Uterus (tissue), 4 donors: ENCODE results near the gene PCNX2. TPM values are rescaled to one million over a fixed set of nuclear protein-coding genes. Genes with fewer than 3 reads are reported as not detected.
"Not testable (repeated sequence)": the region's sequence is repeated elsewhere in the genome, so short reads cannot be mapped to it uniquely, and the experiment has no call there.

ENCODE experiments used
- DNase-seq, 2 donors: peaks; one replicate each; pipeline ENCODE4 v3.0.0-alpha.2; 2019 to 2020
- H3K27ac ChIP-seq, 2 donors: fragments of 200-600 bp; sonication (generic); 1 replicate in 1 of 2; 2 replicates in 1 of 2; pipeline ENCODE4 v1.5.1; 2016 to 2018
- H3K27me3 ChIP-seq, 2 donors: fragments of 200-600 bp; sonication (generic); one replicate each; pipeline ENCODE4 v1.5.1; 2018 to 2019; ENCODE audit warnings: control low read depth in 1 of 2
- H3K36me3 ChIP-seq, 2 donors: fragments of 200-600 bp; sonication (generic); one replicate each; pipeline ENCODE4 v1.5.1; 2019; ENCODE audit warnings: control low read depth in 1 of 2
- H3K4me1 ChIP-seq, 2 donors: fragments of 200-600 bp; sonication (generic); one replicate each; pipeline ENCODE4 v1.5.1; 2018 to 2019; ENCODE audit warnings: control low read depth in 1 of 2
- H3K4me3 ChIP-seq, 2 donors: fragments of 200-600 bp; sonication (generic); 1 replicate in 1 of 2; 2 replicates in 1 of 2; pipeline ENCODE4 v1.5.1; 2018 to 2019; ENCODE audit warnings: mild to moderate bottlenecking in 1 of 2
- H3K9me3 ChIP-seq, 2 donors: fragments of 200-600 bp; sonication (generic); one replicate each; pipeline ENCODE4 v1.5.1; 2019; ENCODE audit warnings: control low read depth in 1 of 2
- CTCF ChIP-seq, 4 experiments: fragments of 200-600 bp in 2 of 4; fragments of 450-650 bp in 2 of 4; sonication (generic) in 2 of 4; IDR thresholded peaks; one replicate each; pipeline ENCODE4 v1.5.1; 2016 to 2019; ENCODE audit warnings: antibody characterized with exemption in 4 of 4, mild to moderate bottlenecking in 2 of 4, moderate library complexity in 1 of 4
- POLR2A ChIP-seq, 2 donors: fragments of 450-650 bp; IDR thresholded peaks; one replicate each; pipeline ENCODE4 v1.6.1; 2016; ENCODE audit warnings: antibody characterized with exemption in 2 of 2, mild to moderate bottlenecking in 1 of 2, moderate library complexity in 1 of 2
- intact Hi-C: fragments of 100-400 bp; cut with DNase I; formaldehyde crosslinking; loops from one replicate; pipeline ENCODE4 v1.15.1; 2023; ENCODE audit warnings: low total_unique reads
- total RNA-seq, 4 donors: library from RNA; depleted of rRNA in 3 of 4; stranded (reverse); fragments of >200 nt in 3 of 4; gene quantifications; one replicate each; pipeline versions ENCODE4 v1.1.0 to v1.2.4, GENCODE V29; 2014 to 2023
- donor health status: DM: yes; HTN: yes; CAD: no.

The PCNX2 gene
- total RNA-seq, 4 donors from 2014 or later = 4.1 to 36.2 (median 14.1) TPM

GRCh38 chr1:233182587-233182986, 112.9 kb downstream of the PCNX2 start:
- Histone ChIP-seq H3K4me3 (no peak overlapping the region), H3K4me1 (no peaks in the 10 kb centered on the region), H3K9me3 (no peaks in the 10 kb centered on the region), H3K27ac (no peak overlapping the region), H3K36me3 (no peaks in the 10 kb centered on the region), H3K27me3 (no peaks in the 10 kb centered on the region)
- no peak for DNase-seq
- no peak for TF ChIP-seq POLR2A (IDR thresholded peaks at IDR 0.05)
- TF ChIP-seq CTCF (IDR thresholded peaks at IDR 0.05) = no peak
- intact Hi-C loops = no loop called here

- intact Hi-C loops = no loop called here
- no peaks in the 10 kb centered on the region for H3K9me3 ChIP-seq
- no peak overlapping the region for H3K27ac ChIP-seq
- no peaks in the 10 kb centered on the region for H3K27me3 ChIP-seq
- no peak for DNase-seq
- no peaks in the 10 kb centered on the region for H3K4me1 ChIP-seq
- TF ChIP-seq CTCF (IDR thresholded peaks at IDR 0.05) = no peak
- no peak for TF ChIP-seq POLR2A (IDR thresholded peaks at IDR 0.05)
- H3K36me3 ChIP-seq = no peaks in the 10 kb centered on the region
- no peak overlapping the region for H3K4me3 ChIP-seq
Measured at GRCh38 chr1:233180641-233181364, 114.7 kb downstream of the PCNX2 start.

DNA sequence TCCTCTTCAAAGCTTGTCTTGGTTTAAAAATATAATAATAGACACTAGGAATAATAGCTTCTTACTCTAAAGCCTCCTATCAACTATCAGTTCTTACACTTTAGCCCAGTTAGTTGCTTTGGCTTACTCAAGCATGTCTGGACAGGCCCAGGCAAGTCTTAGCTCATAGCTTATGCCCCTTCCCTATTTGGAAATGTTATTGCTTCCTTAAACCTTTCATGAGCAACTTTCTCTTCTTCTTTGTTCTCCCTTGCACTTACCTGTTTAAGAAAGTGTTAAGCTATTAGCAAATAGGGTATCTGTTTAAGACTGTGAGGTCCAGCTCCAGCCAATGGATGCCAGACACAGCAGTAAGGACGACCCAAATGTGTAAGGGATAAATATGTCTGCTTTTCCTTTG, 115.9 kb downstream of the PCNX2 start:
- H3K27ac ChIP-seq, H3K27me3 ChIP-seq, H3K4me3 ChIP-seq, H3K36me3 ChIP-seq, H3K9me3 ChIP-seq, DNase-seq, intact Hi-C loops, H3K4me1 ChIP-seq: not testable (repeated sequence)

DNA sequence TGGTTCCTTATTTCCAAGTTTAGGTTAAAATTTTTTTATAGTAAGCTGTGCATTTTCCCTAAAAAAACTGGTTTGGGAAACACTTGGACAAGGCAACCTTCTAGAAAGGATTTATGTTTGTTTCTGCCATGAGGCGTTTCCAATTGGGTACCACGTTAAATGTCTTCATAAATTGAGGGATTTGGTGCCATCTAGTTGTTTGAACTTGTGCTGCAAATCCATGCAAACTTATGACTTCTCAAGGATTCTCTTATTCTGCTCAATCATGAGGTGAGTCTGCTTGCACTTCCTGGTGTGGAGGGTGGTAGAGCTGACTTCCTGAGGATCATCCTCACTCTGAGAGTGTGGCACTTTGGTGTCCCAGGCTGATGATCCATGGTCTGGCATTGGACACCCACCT, 123.3 kb downstream of the PCNX2 start:
- Histone ChIP-seq H3K36me3 (no peaks in the 10 kb centered on the region), H3K4me3 (no peak overlapping the region), H3K4me1 (no peaks in the 10 kb centered on the region), H3K27me3 (no peaks in the 10 kb centered on the region), H3K9me3 (no peaks in the 10 kb centered on the region), H3K27ac (no peak overlapping the region)
- DNase-seq = no peak
- intact Hi-C loops = no loop called here
- no peak for TF ChIP-seq CTCF (IDR thresholded peaks at IDR 0.05)
- no peak for TF ChIP-seq POLR2A (IDR thresholded peaks at IDR 0.05)

- intact Hi-C loops = no loop called here
- no peak for DNase-seq
- H3K4me3 ChIP-seq = no peak overlapping the region
- H3K27me3 ChIP-seq = no peaks in the 10 kb centered on the region
- H3K27ac ChIP-seq = no peak overlapping the region
- TF ChIP-seq CTCF (IDR thresholded peaks at IDR 0.05) = no peak
- TF ChIP-seq POLR2A (IDR thresholded peaks at IDR 0.05) = no peak
- no peaks in the 10 kb centered on the region for H3K36me3 ChIP-seq
- no peaks in the 10 kb centered on the region for H3K9me3 ChIP-seq
- no peaks in the 10 kb centered on the region for H3K4me1 ChIP-seq
Measured at GRCh38 chr1:233170741-233171140, 124.8 kb downstream of the PCNX2 start.

- TF ChIP-seq CTCF (IDR thresholded peaks at IDR 0.05) = no peak
- no peak for TF ChIP-seq POLR2A (IDR thresholded peaks at IDR 0.05)
- Histone ChIP-seq H3K9me3 (no peaks in the 10 kb centered on the region), H3K36me3 (no peaks in the 10 kb centered on the region), H3K4me1 (no peaks in the 10 kb centered on the region), H3K27me3 (no peaks in the 10 kb centered on the region), H3K4me3 (no peak overlapping the region), H3K27ac (no peak overlapping the region)
- no peak for DNase-seq
- intact Hi-C loops = no loop called here
Measured at GRCh38 chr1:233168384-233168783, 127.1 kb downstream of the PCNX2 start.
